Stimulated activated CD8-positive, alpha-beta memory T cell treated with anti-CD3 and anti-CD28 coated beads, Interleukin-4, amount 100 ng/mL, for 48 hours (primary cell): Measurements from ENCODE around the gene ARHGAP8.

Experiments
- DNase-seq: peaks from one replicate; pipeline ENCODE4 v3.0.0-alpha.2; 2020

The ARHGAP8 gene

DNA sequence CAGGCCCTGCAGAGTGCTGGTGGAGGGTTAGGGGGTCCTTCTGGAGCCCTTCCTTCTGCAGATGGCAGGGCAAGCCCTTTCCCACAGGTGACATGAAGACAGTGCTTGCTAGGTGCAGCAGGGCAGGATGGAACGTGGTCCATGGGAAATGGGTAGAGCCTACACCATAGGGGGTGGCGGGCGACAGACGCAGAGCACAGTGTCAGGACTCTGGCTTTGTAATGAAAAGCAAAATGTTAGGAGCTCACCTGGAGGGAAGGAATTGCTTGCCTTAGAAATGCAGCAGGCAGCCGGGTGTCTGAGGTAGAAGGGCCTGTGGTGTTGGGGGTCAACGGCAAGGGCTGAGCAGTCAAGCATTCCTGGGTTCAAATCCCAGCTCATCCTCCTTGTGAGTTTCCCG is 54.9 kb downstream of the ARHGAP8 start:
- DNase-seq = no peak

DNA sequence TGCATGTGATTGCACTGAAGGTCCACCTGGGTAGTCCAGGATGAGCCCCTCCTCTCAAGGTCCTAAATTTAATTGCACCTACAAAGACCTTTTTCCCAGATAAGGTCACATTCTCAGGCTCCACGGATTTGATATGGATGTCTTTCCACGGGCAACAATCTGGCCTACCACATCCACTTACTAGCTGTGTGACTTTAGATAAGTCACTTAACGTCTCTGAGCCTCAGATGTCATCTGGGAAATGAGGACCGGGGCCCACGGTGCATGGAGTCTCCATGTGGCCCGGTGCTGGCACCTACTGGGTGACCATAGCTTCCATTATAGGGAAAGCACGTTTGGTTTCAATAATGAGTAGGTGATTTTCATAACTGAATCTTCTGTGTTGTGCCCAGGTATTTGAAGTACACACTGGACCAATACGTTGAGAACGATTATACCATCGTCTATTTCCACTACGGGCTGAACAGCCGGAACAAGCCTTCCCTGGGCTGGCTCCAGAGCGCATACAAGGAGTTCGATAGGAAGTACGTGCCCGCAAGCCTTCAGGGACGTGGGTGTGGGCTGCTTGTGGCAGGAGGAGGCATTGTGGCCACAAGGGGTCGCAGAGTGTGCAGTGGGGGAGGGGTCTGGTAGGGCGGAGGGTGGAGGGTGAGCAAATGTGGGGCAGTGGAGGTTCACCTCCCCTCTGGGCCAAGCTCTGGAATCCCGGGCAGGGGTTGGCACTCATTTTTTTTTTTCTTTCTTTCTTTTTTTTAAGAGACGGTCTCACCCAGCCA is 55.7 kb downstream of the ARHGAP8 start:
- DNase-seq = peak; percentile 34

- DNase-seq = no peak
Observed at GRCh38 chr22:44809456-44809855, 57.1 kb downstream of the ARHGAP8 start.

DNA sequence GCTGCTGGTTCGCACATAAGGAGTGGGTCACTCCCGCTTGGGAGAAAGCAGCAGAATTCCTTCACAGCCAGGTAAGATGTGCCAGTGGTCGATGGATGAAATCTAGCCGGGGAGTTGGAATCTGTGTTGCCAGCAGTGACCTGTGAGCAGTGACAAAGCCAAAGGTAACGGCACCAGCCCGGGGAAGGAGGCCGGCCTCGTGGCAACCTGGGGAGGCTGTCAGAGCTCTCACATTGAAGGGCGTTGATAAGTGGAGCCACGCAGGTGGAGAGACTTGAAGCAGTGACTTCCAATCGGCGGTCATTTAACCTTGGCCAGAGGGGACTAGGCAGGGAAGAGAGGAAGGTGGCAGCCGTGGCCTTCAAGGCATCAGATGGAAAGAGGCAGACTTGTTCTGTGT is 58.8 kb downstream of the ARHGAP8 start:
- DNase-seq = no peak

- DNase-seq = no peak
Observed at GRCh38 chr22:44813416-44813815, 61.0 kb downstream of the ARHGAP8 start.

DNA sequence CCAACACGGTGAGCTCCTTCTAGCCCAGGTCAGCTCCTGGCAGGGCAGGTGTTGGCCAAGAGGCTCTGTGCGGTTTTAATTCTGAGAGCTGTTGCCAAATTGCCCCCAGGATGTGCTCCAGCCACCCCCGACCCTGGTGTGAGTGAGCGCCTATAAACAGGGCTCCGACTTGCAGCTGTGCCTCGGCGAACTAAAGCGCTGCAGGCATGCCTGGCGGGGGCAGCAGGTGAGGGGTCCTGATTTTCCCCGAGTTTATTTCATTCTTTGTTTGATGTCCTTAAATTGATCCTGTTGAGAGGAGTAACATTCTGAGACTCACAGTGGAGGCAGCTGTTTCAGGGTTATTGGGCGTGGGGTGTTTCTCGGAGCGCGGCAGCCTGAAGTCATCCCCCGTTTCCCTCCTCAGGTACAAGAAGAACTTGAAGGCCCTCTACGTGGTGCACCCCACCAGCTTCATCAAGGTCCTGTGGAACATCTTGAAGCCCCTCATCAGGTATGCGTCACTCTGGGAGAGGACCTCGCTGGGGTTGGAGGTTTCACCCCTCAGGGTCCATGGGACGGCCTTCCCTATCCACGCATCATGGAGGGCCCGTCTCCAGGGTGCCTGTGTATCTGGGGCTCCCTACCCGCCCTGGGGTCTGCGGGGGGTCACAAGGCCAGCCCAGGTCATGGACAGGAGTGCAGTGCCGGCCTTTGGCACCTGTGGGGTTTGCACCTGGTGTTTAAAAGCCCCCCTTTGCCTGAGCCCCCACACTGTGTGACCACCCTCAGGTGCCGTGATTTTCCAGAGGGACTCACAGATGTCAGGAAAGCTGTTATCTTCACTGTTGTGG is 62.1 kb downstream of the ARHGAP8 start:
- DNase-seq = no peak

- no peak for DNase-seq
Observed at GRCh38 chr22:44815099-44816070, 63.0 kb downstream of the ARHGAP8 start.

DNA sequence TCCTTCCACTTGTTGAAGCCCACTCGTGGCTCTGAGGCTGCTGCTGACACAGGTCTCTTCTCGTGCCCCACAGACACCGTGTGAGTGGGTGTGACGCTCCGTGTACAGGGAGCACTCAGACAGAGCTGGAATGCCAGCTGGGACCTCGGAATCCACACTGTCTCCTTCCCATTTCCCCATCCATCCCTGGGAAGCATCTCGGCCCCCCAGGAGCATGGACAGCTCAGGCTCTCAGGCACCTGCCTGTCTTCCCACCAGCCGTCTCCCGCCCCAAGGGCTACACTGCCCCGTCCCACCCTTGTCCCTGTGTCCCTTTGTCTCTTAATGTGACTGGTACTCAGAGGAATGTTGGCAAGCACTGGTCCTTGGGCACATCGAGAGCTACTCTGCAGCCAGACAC is 63.8 kb downstream of the ARHGAP8 start:
- DNase-seq = no peak

GRCh38 chr22:44818727-44819126 is 66.4 kb downstream of the ARHGAP8 start:
- no peak for DNase-seq

- no peak for DNase-seq
Observed at GRCh38 chr22:44819966-44820631, 67.7 kb downstream of the ARHGAP8 start.

DNA sequence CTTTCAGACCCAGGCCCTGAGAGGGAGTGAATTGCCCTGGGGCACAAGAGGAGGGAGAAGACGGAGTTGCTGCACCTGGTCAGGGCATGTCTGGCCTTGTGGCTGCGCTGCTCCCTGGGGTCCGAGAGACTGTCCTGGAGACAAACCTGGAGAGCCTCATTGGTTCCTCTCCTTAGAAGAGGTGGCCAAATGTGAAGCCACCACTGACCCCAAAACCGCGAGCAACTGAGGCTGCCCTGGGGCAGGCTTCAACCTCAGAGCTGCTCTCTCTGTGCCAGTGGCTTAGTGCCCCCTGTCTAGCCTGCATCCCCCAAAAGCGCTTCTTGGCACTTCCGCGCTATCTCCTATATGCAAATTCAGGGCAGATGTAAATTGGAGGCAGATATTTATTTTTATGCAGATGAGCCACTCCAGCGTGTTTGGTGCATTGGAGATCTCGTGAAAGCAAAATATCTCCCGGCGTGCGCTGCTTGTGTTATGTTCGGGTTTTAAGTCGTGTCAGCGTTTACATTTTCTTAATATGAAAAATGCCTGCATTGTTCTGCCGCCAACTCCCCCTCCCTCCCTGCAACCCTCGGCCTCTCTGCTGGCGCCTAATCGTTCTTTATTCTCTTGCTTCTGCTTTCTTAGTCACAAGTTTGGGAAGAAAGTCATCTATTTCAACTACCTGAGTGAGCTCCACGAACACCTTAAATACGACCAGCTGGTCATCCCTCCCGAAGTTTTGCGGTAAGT is 69.5 kb downstream of the ARHGAP8 start:
- DNase-seq = no peak

- no peak for DNase-seq
Observed at GRCh38 chr22:44822534-44822933, 70.2 kb downstream of the ARHGAP8 start.

GRCh38 chr22:44823396-44823795 is 71.0 kb downstream of the ARHGAP8 start:
- DNase-seq = no peak

- DNase-seq = no peak
Observed at GRCh38 chr22:44823806-44824205, 71.4 kb downstream of the ARHGAP8 start.

DNA sequence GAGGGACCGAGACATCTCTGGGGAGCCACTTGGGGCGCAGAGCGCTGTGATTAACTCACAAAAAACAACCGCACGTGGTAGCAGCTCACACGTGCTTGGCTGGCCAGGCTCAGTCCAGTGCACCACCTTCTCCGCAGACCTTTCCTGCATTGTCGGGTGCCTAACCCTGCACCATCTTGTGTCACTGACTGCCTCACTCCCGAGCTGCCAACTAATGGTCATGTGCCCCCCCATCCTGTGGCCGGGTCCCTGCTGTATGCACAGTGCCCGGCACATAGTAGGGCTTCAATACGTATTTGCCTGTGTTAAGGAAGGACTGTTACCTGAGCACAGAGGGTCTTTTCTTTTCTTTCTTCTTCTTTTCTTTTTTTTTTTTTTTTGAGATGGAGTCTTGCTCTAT is 71.9 kb downstream of the ARHGAP8 start:
- no peak for DNase-seq

GRCh38 chr22:44825310-44826150 is 73.2 kb downstream of the ARHGAP8 start:
- DNase-seq = no peak

- DNase-seq = no peak
Observed at GRCh38 chr22:44827666-44828190, 75.4 kb downstream of the ARHGAP8 start.

DNA sequence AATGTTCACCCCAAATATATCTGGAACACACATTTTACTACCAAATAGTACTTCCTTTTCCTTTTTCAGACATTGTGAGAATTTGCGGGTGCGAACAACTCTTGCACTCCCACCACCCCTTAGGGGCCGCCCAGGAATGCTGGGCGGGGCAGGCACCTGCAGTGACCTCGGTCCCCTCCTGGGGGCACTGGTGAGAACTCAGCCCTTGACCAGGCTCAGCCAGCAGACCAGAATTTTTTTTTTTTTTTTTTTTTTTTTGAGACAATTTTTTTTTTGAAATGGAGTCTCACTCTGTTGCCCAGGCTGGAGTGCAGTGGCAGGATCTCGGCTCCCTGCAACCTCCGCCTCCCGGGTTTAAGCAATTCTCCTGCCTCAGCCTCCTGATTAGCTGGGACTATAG is 75.8 kb downstream of the ARHGAP8 start:
- DNase-seq = peak; percentile 63

DNA sequence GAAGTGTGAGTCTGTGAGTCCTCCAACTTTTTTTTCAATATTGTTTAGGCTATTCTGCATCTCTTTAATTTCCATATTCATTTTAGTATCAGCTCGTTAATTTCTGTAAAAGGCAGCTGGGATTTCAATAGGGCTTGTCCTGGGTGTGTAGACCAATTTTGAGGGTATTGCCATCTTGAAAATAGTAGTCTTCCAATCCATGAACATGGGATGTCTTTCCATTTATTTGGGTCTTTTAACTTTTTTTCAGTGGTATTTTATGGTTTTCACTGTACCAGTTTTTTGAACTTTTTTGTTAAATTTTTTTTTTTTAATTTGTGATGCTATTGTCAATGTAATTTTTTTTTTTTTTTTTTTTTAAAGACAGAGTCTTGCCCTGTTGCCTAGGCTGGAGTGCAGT is 79.5 kb downstream of the ARHGAP8 start:
- DNase-seq = no peak

DNA sequence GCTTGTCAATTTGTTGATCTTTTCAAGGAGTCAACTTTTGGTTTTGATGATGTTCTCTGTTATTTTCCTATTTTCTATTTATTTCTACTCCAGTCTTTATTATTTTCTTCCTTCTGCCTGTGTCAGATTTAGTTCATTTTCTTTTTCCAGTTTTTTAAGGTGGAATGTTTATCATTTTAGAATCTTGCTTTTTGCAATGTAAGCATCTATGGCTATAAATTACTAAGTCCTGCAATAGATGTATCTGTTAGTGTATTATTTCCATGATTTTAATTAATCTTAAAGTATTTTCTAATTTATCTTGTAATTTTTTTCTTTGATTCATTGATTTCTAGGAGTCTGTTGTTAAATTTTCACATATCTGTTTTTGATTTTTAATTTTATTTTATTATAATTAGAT is 81.7 kb downstream of the ARHGAP8 start:
- no peak for DNase-seq

DNA sequence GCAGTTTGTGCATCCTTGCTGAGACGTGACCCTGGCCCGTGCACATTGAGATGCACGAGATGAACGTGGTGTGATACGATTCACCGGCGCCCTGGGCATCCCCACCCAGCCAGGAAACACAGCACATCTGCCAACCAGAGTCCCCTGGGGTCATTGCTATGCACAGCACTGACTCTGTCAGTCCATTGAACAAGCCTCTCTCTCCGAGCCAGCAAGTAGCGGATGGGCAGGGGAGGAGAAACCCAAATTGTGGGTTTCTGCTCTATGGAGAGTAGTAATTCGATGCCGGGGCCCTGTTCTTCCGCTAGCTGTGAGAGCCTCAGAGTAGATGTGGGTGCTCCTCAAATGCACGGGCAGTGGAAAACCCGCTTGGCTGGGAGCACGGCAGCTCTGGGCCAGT is 85.1 kb downstream of the ARHGAP8 start:
- DNase-seq = no peak
